ENCODE data around the gene HMGB4.

The HMGB4 gene

DNA sequence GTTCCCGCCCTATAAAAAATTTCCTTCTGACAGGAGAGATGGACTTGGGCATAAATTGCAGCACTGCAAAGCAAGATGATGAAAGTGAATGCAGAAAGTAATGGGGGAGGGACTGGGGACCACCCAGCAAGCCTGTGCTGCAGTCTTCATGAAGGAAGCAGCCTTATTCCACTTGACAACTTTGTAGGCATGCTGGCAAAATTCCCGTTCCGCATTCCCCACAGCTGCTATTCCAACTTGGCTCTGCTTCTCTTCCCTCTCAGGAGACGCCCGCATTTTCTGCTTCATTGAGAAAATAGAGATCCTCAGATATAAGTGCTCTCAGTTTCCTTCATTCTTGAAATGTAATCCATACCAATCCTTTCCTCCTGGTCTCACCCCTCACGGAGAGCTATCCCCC, 2.4 kb downstream of the HMGB4 start:
- no peak overlapping the region for H3K4me3 ChIP-seq (ENCODE audit: control insufficient read depth, low read depth, low read length)
- no peak for DNase-seq (ENCODE audit: low read depth)
- TF ChIP-seq, protein P1, sequence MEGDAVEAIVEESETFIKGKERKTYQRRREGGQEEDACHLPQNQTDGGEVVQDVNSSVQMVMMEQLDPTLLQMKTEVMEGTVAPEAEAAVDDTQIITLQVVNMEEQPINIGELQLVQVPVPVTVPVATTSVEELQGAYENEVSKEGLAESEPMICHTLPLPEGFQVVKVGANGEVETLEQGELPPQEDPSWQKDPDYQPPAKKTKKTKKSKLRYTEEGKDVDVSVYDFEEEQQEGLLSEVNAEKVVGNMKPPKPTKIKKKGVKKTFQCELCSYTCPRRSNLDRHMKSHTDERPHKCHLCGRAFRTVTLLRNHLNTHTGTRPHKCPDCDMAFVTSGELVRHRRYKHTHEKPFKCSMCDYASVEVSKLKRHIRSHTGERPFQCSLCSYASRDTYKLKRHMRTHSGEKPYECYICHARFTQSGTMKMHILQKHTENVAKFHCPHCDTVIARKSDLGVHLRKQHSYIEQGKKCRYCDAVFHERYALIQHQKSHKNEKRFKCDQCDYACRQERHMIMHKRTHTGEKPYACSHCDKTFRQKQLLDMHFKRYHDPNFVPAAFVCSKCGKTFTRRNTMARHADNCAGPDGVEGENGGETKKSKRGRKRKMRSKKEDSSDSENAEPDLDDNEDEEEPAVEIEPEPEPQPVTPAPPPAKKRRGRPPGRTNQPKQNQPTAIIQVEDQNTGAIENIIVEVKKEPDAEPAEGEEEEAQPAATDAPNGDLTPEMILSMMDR (IDR thresholded peaks at IDR 0.05; ENCODE audit: control insufficient read depth, insufficient read depth, low read depth, low read length, missing control alignments) = no peak

DNA sequence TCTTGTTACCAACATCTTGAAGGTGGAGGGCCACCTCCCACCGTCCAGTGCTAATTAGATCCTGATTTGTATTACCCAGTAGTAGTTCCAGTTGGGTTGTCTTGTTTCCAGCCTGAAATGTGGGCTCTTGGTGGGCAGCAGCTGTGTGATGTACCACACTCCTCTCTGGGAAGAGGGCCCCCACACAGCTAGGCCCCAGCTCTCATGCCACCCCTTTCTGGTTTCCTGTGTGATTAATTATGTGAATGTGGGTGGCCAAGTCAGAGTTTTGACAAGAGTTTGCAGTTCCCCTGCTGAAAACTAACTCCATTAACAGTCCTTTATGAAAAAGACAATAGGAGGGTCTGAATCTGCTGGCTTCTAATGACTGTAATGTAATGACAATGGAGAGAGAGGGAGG, 3.8 kb downstream of the HMGB4 start:
- no peak for DNase-seq (ENCODE audit: low read depth)
- TF ChIP-seq, protein P1 (IDR thresholded peaks at IDR 0.05; ENCODE audit: control insufficient read depth, insufficient read depth, low read depth, low read length, missing control alignments) = no peak
- no peak overlapping the region for H3K4me3 ChIP-seq (ENCODE audit: control insufficient read depth, low read depth, low read length)

DNA sequence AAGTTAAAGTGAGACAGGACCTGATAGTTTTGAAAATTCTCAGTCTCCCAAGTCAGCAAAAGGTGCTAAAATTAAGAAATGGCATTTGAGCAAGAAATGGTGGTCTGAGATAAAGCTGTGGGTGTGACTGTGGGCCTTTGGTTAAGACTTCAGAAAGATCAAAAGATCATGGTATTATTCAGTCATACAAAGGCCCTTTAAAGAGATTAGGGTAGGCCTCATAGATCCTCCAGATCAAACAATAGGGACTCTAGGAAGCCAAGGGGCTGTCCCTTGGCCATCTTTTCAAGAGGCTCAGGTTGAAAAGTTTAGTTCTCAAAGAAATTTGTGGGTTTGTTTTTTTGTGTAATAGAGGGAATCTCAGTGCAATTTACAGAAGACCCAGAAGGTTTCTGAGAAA, 8.4 kb downstream of the HMGB4 start:
- H3K4me3 ChIP-seq (ENCODE audit: control insufficient read depth, low read depth, low read length) = no peak overlapping the region
- TF ChIP-seq, protein P1 (IDR thresholded peaks at IDR 0.05; ENCODE audit: control insufficient read depth, insufficient read depth, low read depth, low read length, missing control alignments) = no peak
- DNase-seq (ENCODE audit: low read depth) = no peak

DNA sequence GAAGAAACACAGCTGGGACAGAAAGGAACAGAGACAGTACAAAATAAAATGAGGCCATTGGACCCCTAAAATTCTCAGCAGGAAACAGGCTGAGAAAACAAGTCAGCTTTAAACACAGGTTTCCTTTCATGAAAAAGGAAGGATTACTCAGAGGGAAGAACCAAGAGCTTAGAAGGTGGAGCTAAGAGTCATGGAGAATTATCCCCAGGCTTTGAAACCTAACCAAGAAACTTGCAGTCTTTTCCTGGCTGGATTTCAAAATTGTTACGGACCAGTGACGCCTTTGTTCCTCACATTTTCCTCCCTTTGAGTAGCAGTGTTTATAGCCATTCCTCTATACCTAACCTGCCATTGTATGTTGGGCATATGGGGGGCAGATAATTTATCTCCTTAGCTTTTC, 8.8 kb downstream of the HMGB4 start:
- TF ChIP-seq, protein P1 (IDR thresholded peaks at IDR 0.05; ENCODE audit: control insufficient read depth, insufficient read depth, low read depth, low read length, missing control alignments) = no peak
- no peak for DNase-seq (ENCODE audit: low read depth)
- H3K4me3 ChIP-seq (ENCODE audit: control insufficient read depth, low read depth, low read length) = no peak overlapping the region

DNA sequence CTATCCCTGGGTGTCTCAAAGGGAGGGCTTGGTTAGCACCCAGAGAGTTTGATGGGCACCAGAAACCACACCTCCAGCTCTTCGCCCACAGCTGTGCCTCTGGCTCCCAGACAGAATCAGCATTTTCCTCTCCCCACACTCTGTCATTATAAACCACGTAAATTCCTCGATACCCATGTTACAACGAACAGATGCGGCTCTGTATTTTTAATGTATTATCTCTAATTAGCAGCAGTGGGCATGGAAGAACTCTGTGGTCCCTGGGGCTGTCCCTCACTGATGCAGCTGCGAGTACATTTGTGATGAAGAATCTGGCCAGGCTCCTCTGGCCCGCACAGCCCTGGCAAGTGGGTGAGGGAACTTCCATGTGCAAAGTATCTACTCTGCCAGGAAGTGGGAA, 10.8 kb downstream of the HMGB4 start:
- H3K4me3 ChIP-seq (ENCODE audit: control insufficient read depth, low read depth, low read length) = no peak overlapping the region
- no peak for DNase-seq (ENCODE audit: low read depth)
- TF ChIP-seq, protein P1 (IDR thresholded peaks at IDR 0.05; ENCODE audit: control insufficient read depth, insufficient read depth, low read depth, low read length, missing control alignments) = no peak

DNA sequence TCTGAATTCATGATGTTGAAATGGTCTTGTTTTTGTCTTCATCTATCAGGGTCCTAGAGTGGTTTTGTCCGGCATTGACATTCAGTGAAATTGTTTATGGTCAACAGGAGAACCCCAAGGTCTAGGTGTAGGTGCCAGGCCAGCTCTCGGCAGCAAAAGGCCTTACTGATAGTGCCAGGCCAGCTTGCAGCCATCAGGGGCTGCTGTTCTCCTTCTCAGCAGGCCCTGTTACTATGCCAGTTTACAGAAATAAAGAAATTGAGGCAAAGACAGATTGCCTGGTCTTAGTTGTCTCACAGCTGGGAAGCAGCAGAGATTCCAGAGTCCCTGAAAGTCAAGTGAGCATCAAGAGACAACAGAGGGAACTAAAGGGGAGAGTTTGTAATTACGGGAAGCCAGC, 12.0 kb downstream of the HMGB4 start:
- TF ChIP-seq, protein P1 (IDR thresholded peaks at IDR 0.05; ENCODE audit: control insufficient read depth, insufficient read depth, low read depth, low read length, missing control alignments) = peak; percentile 51
- no peak for DNase-seq (ENCODE audit: low read depth)
- no peak overlapping the region for H3K4me3 ChIP-seq (ENCODE audit: control insufficient read depth, low read depth, low read length)

Measured in AG09309 (cell line).